Neural progenitor cell (in vitro differentiated cells): Measurements from ENCODE around the gene RYR3. TPM values are rescaled to one million over a fixed set of nuclear protein-coding genes. Genes with fewer than 3 reads are reported as not detected.
A peak's percentile ranks its signal among the peaks of the same experiment; 100 is the strongest.

ENCODE experiments used
- DNase-seq: peaks from one replicate; pipeline ENCODE4 v3.0.0-alpha.2; 2016; ENCODE audit warnings: low spot score
- H2AFZ ChIP-seq: fragments of 200-600 bp; sonication (generic); replicated peaks from 2 replicates; pipeline ENCODE4 v1.6.1; 2016; ENCODE audit warnings: antibody characterized with exemption
- H3F3A ChIP-seq: fragments of 200-600 bp; sonication (generic); 2 replicates; pipeline ENCODE4 v1.6.1; 2016; ENCODE audit warnings: antibody characterized with exemption, low read depth
- H3K27ac ChIP-seq: fragments of 200-600 bp; sonication (generic); 2 replicates; pipeline ENCODE4 v1.5.1; 2016; ENCODE audit warnings: mild to moderate bottlenecking
- H3K27me3 ChIP-seq: fragments of 200-600 bp; sonication (generic); 2 replicates; pipeline ENCODE4 v1.6.1; 2016; ENCODE audit warnings: mild to moderate bottlenecking, moderate library complexity
- H3K36me3 ChIP-seq: fragments of 200-600 bp; sonication (generic); 2 replicates; pipeline ENCODE4 v1.5.1; 2016
- H3K4me1 ChIP-seq: fragments of 200-600 bp; sonication (generic); 2 replicates; pipeline ENCODE4 v1.6.1; 2016; ENCODE audit warnings: mixed run types
- H3K4me2 ChIP-seq: fragments of 200-600 bp; sonication (generic); 2 replicates; pipeline ENCODE4 v1.6.1; 2016
- H3K4me3 ChIP-seq: fragments of 200-600 bp; sonication (generic); 2 replicates; pipeline ENCODE4 v1.5.1; 2016
- H3K79me2 ChIP-seq: fragments of 200-600 bp; sonication (generic); 2 replicates; pipeline ENCODE4 v1.6.1; 2016; ENCODE audit warnings: low read depth
- H3K9ac ChIP-seq: fragments of 200-600 bp; sonication (generic); 2 replicates; pipeline ENCODE4 v1.6.1; 2016
- H3K9me3 ChIP-seq: fragments of 200-600 bp; sonication (generic); 2 replicates; pipeline ENCODE4 v1.5.1; 2016; ENCODE audit warnings: low read depth
- H4K20me1 ChIP-seq: fragments of 200-600 bp; sonication (generic); 2 replicates; pipeline ENCODE4 v1.6.1; 2016; ENCODE audit warnings: low read depth
- H3K27ac Mint-ChIP-seq: 3 replicates; pipeline ENCODE4 v1.8.0; 2021; ENCODE audit warnings: mixed read lengths
- H3K27me3 Mint-ChIP-seq: 2 replicates; pipeline ENCODE4 v1.8.0; 2022; ENCODE audit warnings: low read depth, mild to moderate bottlenecking, inconsistent platforms, moderate library complexity, mixed read lengths; ENCODE audit not compliant: insufficient read depth
- H3K36me3 Mint-ChIP-seq: 3 replicates; pipeline ENCODE4 v1.8.0; 2021; ENCODE audit warnings: mixed read lengths
- H3K4me1 Mint-ChIP-seq: 3 replicates; pipeline ENCODE4 v1.8.0; 2021; ENCODE audit warnings: mixed read lengths
- H3K4me3 Mint-ChIP-seq: 3 replicates; pipeline ENCODE4 v1.8.0; 2021; ENCODE audit warnings: mild to moderate bottlenecking, moderate library complexity, mixed read lengths
- H3K9me3 Mint-ChIP-seq: 3 replicates; pipeline ENCODE4 v1.8.0; 2020; ENCODE audit warnings: mixed read lengths
- EZH2 ChIP-seq: fragments of 200-600 bp; sonication (generic); IDR thresholded peaks from 2 replicates; pipeline ENCODE4 v1.6.1; 2017; ENCODE audit warnings: antibody characterized with exemption, mild to moderate bottlenecking, moderate library complexity
- EZH2phosphoT487 ChIP-seq: fragments of 200-600 bp; sonication (generic); IDR thresholded peaks from 2 replicates; pipeline ENCODE4 v1.6.1; 2017; ENCODE audit warnings: antibody characterized with exemption
- total RNA-seq: library from RNA; depleted of rRNA; stranded (reverse); fragments of >200 nt; gene quantifications from 2 replicates; pipeline ENCODE4 v1.2.3, GENCODE V29; 2015; ENCODE audit warnings: low replicate concordance
- TF ChIP-seq, protein P1 (sequence below): fragments of 200-600 bp; sonication (generic); IDR thresholded peaks from 2 replicates; pipeline ENCODE4 v1.5.1; 2017; ENCODE audit warnings: antibody characterized with exemption, mild to moderate bottlenecking

The RYR3 gene
- total RNA-seq, 1 donor from 2014 or later: 2.1 TPM

- Mint-ChIP-seq H3K9me3 (no peaks in the 10 kb centered on the region), H3K4me3 (no peak overlapping the region), H3K36me3 (no peaks in the 10 kb centered on the region), H3K4me1 (no peaks in the 10 kb centered on the region), H3K27ac (no peak overlapping the region), H3K27me3 (no peaks in the 10 kb centered on the region)
- no peaks in the 10 kb centered on the region for H4K20me1 ChIP-seq
- no peak overlapping the region for H3K9ac ChIP-seq
- DNase-seq: no peak
- no peaks in the 10 kb centered on the region for H3K9me3 ChIP-seq
- TF ChIP-seq EZH2 (no peak), EZH2phosphoT487 (no peak)
- TF ChIP-seq, protein P1, sequence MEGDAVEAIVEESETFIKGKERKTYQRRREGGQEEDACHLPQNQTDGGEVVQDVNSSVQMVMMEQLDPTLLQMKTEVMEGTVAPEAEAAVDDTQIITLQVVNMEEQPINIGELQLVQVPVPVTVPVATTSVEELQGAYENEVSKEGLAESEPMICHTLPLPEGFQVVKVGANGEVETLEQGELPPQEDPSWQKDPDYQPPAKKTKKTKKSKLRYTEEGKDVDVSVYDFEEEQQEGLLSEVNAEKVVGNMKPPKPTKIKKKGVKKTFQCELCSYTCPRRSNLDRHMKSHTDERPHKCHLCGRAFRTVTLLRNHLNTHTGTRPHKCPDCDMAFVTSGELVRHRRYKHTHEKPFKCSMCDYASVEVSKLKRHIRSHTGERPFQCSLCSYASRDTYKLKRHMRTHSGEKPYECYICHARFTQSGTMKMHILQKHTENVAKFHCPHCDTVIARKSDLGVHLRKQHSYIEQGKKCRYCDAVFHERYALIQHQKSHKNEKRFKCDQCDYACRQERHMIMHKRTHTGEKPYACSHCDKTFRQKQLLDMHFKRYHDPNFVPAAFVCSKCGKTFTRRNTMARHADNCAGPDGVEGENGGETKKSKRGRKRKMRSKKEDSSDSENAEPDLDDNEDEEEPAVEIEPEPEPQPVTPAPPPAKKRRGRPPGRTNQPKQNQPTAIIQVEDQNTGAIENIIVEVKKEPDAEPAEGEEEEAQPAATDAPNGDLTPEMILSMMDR: no peak
- no peaks in the 10 kb centered on the region for H3F3A ChIP-seq
- no peaks in the 10 kb centered on the region for H3K27me3 ChIP-seq
- peaks cover 5% of the 10 kb centered on the region for H3K4me1 ChIP-seq
- H3K27ac ChIP-seq: no peak overlapping the region
- H3K4me2 ChIP-seq: no peak overlapping the region
- no peak overlapping the region for H2AFZ ChIP-seq
- H3K4me3 ChIP-seq: no peak overlapping the region
- no peaks in the 10 kb centered on the region for H3K79me2 ChIP-seq
- no peaks in the 10 kb centered on the region for H3K36me3 ChIP-seq
Measured at GRCh38 chr15:33329457-33329856, 18.7 kb downstream of the RYR3 start.

GRCh38 chr15:33330931-33331330 is 20.2 kb downstream of the RYR3 start:
- Mint-ChIP-seq H3K9me3 (no peaks in the 10 kb centered on the region), H3K4me3 (no peak overlapping the region), H3K27ac (no peak overlapping the region), H3K36me3 (no peaks in the 10 kb centered on the region), H3K4me1 (no peaks in the 10 kb centered on the region), H3K27me3 (no peaks in the 10 kb centered on the region)
- no peak overlapping the region for H3K27ac ChIP-seq
- H3K4me3 ChIP-seq: no peak overlapping the region
- no peak for DNase-seq
- no peaks in the 10 kb centered on the region for H4K20me1 ChIP-seq
- H3K79me2 ChIP-seq: no peaks in the 10 kb centered on the region
- no peak overlapping the region for H3K9ac ChIP-seq
- TF ChIP-seq, protein P1: no peak
- TF ChIP-seq EZH2: no peak
- TF ChIP-seq EZH2phosphoT487: no peak
- no peak overlapping the region for H2AFZ ChIP-seq
- H3F3A ChIP-seq: no peaks in the 10 kb centered on the region
- peaks cover 5% of the 10 kb centered on the region for H3K4me1 ChIP-seq
- H3K4me2 ChIP-seq: no peak overlapping the region
- no peaks in the 10 kb centered on the region for H3K9me3 ChIP-seq
- no peaks in the 10 kb centered on the region for H3K36me3 ChIP-seq
- H3K27me3 ChIP-seq: no peaks in the 10 kb centered on the region

DNA sequence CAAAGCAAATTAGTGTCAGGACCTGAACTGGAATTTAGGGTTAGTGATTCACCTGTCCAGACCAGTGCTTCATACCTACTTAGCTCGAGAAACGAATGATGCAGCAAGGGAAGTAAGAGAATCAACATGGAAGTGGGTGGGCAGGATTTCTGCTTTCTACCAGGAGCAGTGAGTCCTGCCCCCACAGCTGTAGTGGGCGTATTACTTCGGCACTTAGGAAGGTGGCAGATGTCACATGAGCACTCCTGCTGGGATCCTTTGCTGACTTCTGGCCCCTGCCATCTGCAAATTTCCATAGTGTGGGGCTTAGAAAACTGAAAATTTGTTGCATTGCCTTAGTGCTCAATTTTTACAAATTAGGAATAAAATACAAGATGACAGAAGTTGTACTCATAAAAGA is 31.2 kb downstream of the RYR3 start:
- Histone ChIP-seq H3K27ac (no peak overlapping the region), H3K79me2 (no peaks in the 10 kb centered on the region), H3K4me2 (peak overlapping the region; percentile 27), H3K9ac (no peak overlapping the region), H3K9me3 (no peaks in the 10 kb centered on the region), H4K20me1 (no peaks in the 10 kb centered on the region), H3K36me3 (no peaks in the 10 kb centered on the region), H3F3A (no peaks in the 10 kb centered on the region), H2AFZ (no peak overlapping the region), H3K27me3 (no peaks in the 10 kb centered on the region), H3K4me1 (peaks cover 19% of the 10 kb centered on the region), H3K4me3 (no peak overlapping the region)
- H3K4me3 Mint-ChIP-seq: no peak overlapping the region
- peaks cover 3% of the 10 kb centered on the region for H3K27me3 Mint-ChIP-seq
- TF ChIP-seq, protein P1: no peak
- no peak for TF ChIP-seq EZH2phosphoT487
- no peak for TF ChIP-seq EZH2
- DNase-seq: peak; percentile 13
- H3K9me3 Mint-ChIP-seq: peaks cover 6% of the 10 kb centered on the region
- H3K36me3 Mint-ChIP-seq: no peaks in the 10 kb centered on the region
- H3K4me1 Mint-ChIP-seq: peaks cover 10% of the 10 kb centered on the region
- no peak overlapping the region for H3K27ac Mint-ChIP-seq
